ENCODE results near the gene CNTN1.

GRCh38 chr12:40963751-40964150, 271.5 kb downstream of the CNTN1 start:
- TF ChIP-seq POLR2A (IDR thresholded peaks at IDR 0.05; ENCODE audit: low read length) (no peak), GATA1 (IDR thresholded peaks at IDR 0.05; ENCODE audit: low read depth, low read length) (no peak)
